Fibroblast of the aortic adventitia (primary cell): Measurements from ENCODE around the gene CAMTA2. TPM values are rescaled to one million over a fixed set of nuclear protein-coding genes. Genes with fewer than 3 reads are reported as not detected.

Experiments
- DNase-seq: peaks from one replicate; pipeline ENCODE4 v3.0.0-alpha.2; 2010; ENCODE audit warnings: low read depth
- H3K4me3 ChIP-seq: 2 replicates; pipeline ENCODE4 v1.5.1; 2011; ENCODE audit warnings: low read depth, mild to moderate bottlenecking, control low read depth, low read length, moderate library complexity
- total RNA-seq: library from RNA; depleted of rRNA; stranded (reverse); fragments of >200 nt; gene quantifications from 2 replicates; pipeline ENCODE4 v1.2.3, GENCODE V29; 2012; ENCODE audit warnings: low replicate concordance
- TF ChIP-seq, protein P1 (sequence below): IDR thresholded peaks from 2 replicates; pipeline ENCODE4 v1.5.1; 2011; ENCODE audit warnings: mild to moderate bottlenecking, low read length, control low read depth, inconsistent platforms; ENCODE audit not compliant: insufficient read depth

CAMTA2 gene, protein sequence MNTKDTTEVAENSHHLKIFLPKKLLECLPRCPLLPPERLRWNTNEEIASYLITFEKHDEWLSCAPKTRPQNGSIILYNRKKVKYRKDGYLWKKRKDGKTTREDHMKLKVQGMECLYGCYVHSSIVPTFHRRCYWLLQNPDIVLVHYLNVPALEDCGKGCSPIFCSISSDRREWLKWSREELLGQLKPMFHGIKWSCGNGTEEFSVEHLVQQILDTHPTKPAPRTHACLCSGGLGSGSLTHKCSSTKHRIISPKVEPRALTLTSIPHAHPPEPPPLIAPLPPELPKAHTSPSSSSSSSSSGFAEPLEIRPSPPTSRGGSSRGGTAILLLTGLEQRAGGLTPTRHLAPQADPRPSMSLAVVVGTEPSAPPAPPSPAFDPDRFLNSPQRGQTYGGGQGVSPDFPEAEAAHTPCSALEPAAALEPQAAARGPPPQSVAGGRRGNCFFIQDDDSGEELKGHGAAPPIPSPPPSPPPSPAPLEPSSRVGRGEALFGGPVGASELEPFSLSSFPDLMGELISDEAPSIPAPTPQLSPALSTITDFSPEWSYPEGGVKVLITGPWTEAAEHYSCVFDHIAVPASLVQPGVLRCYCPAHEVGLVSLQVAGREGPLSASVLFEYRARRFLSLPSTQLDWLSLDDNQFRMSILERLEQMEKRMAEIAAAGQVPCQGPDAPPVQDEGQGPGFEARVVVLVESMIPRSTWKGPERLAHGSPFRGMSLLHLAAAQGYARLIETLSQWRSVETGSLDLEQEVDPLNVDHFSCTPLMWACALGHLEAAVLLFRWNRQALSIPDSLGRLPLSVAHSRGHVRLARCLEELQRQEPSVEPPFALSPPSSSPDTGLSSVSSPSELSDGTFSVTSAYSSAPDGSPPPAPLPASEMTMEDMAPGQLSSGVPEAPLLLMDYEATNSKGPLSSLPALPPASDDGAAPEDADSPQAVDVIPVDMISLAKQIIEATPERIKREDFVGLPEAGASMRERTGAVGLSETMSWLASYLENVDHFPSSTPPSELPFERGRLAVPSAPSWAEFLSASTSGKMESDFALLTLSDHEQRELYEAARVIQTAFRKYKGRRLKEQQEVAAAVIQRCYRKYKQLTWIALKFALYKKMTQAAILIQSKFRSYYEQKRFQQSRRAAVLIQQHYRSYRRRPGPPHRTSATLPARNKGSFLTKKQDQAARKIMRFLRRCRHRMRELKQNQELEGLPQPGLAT
- 12.1 and 21.1 TPM in 2 replicates for total RNA-seq

DNA sequence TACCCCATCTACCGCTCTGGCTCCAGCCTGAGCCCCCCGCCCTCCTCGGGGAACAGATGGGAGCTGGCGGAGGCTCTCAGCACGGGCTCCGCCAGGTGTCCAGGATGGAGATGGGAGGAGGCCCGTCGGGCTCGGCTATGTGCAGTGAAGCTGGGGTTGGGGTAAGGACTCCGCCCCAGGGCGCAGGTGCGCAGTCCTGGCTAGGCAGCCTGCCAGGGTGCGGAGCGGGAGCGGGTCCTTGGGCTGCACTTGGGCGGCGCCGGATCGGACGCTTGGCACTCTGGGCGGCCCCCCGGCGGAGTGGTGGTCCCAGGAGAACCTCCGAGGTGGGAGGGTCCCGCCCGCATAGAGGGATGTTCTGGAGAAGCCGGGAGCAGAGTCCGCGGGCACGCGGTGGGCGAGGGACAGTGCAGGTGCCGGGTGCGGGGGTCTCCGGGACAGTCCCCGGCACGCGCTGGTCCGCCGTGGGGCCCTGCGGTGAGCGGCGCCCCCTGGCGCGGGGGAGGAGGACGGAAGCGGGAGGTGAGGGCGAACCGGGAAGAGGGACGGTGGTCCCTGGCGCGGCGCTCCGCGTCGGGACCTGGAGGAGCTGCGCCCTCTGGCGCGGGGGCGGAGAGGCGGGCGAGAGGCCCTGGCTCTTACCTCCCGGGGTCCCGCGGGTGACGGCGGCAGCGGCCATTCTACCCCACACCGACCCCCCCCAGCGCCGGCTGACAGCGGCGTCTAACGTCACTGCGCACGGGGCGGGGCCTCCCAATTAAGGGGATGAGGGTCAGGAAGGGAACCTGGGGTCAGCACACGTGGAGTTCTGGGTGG, at the start of gene CAMTA2:
Gene CAMTA2 (minus strand): TSS at position 725 of the 816 bp plus-strand sequence. CDS start 1,453 bp downstream, outside the sequence.
- TF ChIP-seq, protein P1, sequence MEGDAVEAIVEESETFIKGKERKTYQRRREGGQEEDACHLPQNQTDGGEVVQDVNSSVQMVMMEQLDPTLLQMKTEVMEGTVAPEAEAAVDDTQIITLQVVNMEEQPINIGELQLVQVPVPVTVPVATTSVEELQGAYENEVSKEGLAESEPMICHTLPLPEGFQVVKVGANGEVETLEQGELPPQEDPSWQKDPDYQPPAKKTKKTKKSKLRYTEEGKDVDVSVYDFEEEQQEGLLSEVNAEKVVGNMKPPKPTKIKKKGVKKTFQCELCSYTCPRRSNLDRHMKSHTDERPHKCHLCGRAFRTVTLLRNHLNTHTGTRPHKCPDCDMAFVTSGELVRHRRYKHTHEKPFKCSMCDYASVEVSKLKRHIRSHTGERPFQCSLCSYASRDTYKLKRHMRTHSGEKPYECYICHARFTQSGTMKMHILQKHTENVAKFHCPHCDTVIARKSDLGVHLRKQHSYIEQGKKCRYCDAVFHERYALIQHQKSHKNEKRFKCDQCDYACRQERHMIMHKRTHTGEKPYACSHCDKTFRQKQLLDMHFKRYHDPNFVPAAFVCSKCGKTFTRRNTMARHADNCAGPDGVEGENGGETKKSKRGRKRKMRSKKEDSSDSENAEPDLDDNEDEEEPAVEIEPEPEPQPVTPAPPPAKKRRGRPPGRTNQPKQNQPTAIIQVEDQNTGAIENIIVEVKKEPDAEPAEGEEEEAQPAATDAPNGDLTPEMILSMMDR: peak; percentile 53
- DNase-seq: peak; percentile 55
- H3K4me3 ChIP-seq: peak within 1 kb of the TSS; percentile 86

DNA sequence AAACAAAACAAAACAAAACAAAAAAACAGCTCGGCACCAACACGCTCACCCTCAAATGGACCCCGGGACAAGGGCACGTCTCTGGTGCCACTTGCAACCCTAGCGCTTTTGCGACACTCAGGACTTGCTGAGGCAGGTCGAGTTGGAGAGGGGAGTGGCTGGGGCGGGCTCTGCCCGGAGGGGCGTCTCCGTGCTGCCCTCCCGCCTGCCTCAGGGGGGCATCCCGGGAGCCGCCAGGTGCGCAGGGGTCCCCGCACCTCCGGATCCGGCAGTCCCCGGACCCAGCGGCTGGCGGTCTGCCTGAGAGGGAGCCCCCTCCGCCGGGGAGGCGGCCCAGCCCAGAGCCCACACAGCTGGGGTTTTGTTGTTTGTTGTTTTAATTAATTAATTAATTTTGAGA, 47.8 kb upstream of the CAMTA2 start, which contains the start of gene SLC52A1:
Gene SLC52A1 (minus strand): TSS at position 112 of the 400 bp plus-strand sequence. CDS start 820 bp downstream, outside the sequence.
- H3K4me3 ChIP-seq: no peak within 1 kb of the TSS
- DNase-seq: no peak
- TF ChIP-seq, protein P1: no peak

DNA sequence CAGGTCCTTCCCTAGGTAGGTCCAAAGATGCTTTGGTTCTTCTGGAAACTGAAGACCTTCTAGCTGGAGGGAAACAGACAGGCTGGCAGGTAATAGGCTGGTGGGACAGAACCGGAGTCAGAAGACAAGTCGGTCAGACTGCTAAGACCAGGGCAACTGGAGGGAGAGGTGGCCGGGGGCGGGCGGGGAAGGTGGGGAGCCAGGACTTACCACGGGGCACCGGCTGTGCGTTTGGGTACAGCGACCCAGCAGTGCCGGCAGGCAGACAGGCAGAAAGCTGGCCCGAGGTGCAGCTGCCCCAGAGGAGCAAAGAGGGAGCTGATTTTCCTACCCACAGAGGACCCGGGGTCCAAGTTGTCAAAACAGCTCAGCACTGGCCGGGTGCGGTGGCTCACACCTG, 47.2 kb upstream of the CAMTA2 start:
- no peak overlapping the region for H3K4me3 ChIP-seq
- TF ChIP-seq, protein P1: no peak
- no peak for DNase-seq

DNA sequence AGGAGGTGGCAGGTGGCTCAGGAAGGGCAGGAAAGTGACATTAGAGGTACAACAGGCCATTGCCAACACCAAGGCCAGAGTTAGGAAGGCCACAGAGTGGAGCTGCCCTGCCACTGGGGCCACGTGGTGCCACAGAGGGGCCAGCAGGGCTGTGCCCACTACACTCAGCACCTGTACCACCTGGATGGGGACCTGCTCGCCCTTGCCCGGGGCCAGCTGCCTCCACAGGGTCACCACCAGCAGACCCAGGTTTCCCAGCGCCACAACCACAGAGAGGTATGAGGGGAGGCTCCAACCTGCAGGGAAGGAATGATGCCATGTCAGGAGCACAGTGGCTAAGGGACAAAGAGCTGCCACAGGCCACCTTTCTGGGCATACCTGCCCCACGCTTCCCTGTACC, 46.6 kb upstream of the CAMTA2 start:
- no peak for DNase-seq
- TF ChIP-seq, protein P1: no peak
- no peak overlapping the region for H3K4me3 ChIP-seq

DNA sequence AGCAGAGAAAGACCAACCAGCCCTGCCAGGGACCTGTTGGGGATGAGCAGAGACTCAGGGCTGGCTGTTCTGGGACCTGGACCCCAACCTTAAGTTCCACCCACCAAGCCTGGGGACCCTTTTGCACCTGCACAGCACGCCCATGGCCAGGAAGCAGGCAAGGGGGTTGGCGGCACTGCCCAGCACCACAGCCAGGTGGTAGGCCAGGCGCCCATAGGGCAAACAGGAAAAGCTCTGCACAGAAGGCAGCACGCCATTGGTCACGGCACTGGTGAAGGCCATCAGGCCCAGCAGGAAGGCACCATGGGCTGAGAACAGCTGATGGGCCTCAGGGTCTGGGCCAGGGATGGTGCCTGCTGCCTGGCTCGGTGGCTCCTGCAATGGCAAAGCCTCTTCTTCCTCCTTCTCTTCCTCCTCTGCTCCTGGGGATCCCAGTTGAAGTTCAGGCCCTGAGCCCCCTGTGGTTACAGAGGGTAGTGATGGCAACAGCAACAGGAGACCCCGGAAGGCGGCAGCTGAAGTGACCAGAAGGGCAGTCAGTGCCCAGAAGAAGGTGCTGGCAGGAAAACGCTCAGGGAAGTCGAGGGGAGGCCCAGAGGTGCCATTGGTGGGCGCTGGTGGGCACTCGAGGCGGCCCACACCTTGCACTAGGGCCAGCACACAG, 46.0 kb upstream of the CAMTA2 start:
- TF ChIP-seq, protein P1: no peak
- H3K4me3 ChIP-seq: no peak overlapping the region
- no peak for DNase-seq
